Omental fat pad (tissue), 4 donors: ENCODE results near the gene POLE4. TPM values are rescaled to one million over a fixed set of nuclear protein-coding genes. Genes with fewer than 3 reads are reported as not detected.

Experiments used
- ATAC-seq: fragments of 150-250 bp; one replicate; pipeline ENCODE4 v1.9.1; 2016; ENCODE audit warnings: mild to moderate bottlenecking, moderate library complexity; ENCODE audit not compliant: low FRiP score
- DNase-seq: peaks from one replicate; pipeline ENCODE4 v3.0.0-alpha.2; 2019; ENCODE audit warnings: low spot score
- CTCF ChIP-seq, 3 donors: fragments of 450-650 bp; IDR thresholded peaks; one replicate each; pipeline ENCODE4 v1.5.1; 2016 to 2017; ENCODE audit warnings: antibody characterized with exemption in 3 of 3, mild to moderate bottlenecking in 3 of 3, moderate library complexity in 2 of 3
- total RNA-seq, 4 donors: library from RNA; depleted of rRNA; stranded (reverse); fragments of >200 nt; gene quantifications; one replicate each; pipeline ENCODE4 v1.1.0, GENCODE V29; 2016

POLE4 gene
- total RNA-seq, 4 donors from 2014 or later = 21.5 to 66.7 (median 32.1) TPM

DNA sequence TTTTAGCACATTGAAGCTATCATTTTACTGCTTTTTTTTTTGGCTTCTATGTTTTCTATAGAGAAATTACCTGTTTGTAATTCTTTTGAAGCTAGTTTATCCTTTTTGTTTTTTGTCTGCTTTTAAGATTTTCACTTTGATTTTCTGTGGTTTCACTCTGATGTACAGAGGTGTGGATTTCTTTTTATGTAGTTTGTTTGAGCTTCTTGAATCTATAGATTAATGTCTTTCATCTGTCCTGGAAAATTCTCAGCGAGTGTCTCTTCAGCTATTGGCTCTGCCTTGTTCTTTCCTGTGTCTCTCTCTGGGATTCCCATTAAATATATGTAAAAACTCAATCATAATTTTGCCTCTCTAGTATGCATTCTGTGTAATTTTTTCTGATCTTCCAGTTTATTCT, 8.4 kb downstream of the POLE4 start:
- no peak for TF ChIP-seq CTCF (IDR thresholded peaks at IDR 0.05)
- ATAC-seq (no peak), DNase-seq (no peak)

DNA sequence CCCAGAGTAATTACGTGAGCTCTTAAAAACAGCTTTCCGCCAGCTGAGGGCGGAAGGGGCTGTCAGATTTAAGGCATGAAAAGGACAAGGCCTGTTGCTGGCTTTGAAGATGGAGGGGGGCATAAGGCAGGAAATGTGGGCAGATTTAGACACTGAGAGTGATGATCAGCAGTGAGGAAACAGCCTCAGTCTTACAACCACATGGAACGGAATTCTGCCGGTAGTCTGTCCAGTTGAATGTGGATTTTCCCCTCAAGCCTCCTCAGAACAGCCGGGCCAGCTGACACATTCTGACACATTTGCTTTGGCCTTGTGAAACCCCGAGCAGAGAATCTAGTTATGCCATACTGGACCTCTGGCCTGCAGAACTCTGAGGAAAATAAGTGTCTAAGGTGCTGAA, 16.6 kb downstream of the POLE4 start:
- no peak for ATAC-seq
- no peak for TF ChIP-seq CTCF (IDR thresholded peaks at IDR 0.05)
- DNase-seq = no peak

- no peak for TF ChIP-seq CTCF (IDR thresholded peaks at IDR 0.05)
- no peak for ATAC-seq
- no peak for DNase-seq
These were observed 21.4 kb downstream of the POLE4 start for GRCh38 chr2:74979844-74980243.

DNA sequence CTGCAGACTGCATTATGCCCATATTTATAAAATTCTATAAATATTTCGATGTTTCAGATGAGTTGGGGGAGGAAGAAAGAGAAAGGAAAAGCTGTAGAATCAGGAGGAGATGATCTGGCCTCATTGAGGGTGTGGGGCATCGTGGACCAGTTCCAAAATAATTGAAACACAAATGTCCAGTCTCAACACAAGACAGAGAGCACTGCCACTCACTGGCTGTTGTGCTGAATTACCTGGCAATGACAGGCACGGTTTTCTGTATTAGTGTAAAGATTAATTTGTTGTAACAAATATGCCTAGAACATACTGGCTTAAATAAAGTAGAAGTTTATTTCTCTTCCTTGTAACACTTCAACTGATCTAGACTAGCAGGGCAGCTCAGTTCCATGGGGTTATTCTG, 24.1 kb downstream of the POLE4 start:
- ATAC-seq (no peak), DNase-seq (no peak)
- TF ChIP-seq CTCF (IDR thresholded peaks at IDR 0.05) = no peak

GRCh38 chr2:74983631-74984392, 25.4 kb downstream of the POLE4 start:
- ATAC-seq = no peak
- DNase-seq = no peak
- TF ChIP-seq CTCF (IDR thresholded peaks at IDR 0.05) = no peak

DNA sequence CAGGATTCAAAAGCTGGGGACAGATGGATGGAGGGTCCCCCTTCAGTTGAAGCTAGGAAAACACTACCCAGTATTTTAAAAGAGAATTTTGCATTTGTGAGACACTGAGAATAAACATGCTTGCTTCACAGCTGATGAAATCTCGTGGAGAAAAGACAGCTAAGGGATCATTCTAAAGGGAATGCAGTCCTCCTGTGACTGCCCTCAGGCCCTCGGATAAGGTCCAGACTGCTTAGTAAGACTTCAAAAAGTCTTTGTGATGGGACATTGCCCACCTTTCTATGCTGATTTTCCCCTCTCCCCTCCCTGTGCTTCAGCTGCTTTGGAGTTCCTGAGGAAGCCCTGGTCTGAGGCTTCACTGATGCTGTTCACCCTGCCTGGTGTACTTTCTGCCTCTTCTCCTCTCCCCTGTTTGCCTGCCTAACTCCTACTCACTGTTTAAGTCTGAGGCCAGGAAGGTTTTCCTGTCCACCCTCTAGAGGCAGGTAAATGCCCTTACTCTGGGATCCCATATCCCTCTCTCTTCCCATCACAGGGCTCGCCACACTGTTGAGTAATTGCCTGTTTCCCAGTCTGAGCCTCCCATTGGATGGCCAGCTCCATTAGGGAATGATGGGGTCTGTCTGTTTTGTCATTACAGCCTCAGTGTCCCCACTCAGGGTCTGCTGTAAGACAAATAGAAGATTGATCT, 26.6 kb downstream of the POLE4 start:
- ATAC-seq (no peak), DNase-seq (no peak)
- no peak for TF ChIP-seq CTCF (IDR thresholded peaks at IDR 0.05)
